ENCODE results near the gene PLP2. TPM values are rescaled to one million over a fixed set of nuclear protein-coding genes. Genes with fewer than 3 reads are reported as not detected.
"Not testable (repeated sequence)": the region's sequence is repeated elsewhere in the genome, so short reads cannot be mapped to it uniquely, and the experiment has no call there.

Gene PLP2
- total and polyA plus RNA-seq, 2 experiments from 2014 or later = 62.5 to 209 TPM

DNA sequence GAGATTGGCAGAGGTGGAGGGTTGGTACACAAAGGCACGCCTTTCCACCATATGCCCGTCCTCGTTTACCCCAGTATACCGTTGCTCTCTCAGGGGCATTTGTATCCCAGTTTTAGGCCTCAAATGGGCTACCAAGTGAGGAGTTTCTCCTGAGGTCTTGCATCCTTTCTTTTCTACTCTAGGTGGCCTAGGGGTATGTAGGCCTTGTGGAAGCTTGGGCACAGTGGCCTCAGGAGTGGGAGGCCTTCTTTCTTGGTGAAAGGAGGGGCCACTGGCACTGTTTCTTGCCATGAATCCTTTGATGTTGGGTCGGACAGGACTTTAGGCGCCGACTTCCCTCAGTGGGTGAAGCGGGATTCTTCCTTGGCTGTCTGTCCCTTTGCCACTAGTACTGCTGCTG lies 24.4 kb upstream of the PLP2 start:
- DNase-seq = no peak
- Histone ChIP-seq H3K4me2 (ENCODE audit: unreplicated experiment) (no peak overlapping the region), H2AFZ (no peak overlapping the region), H3F3A (ENCODE audit: insufficient read depth) (no peaks in the 10 kb centered on the region), H3K27me3 (replicated peaks; ENCODE audit: insufficient read depth) (no peaks in the 10 kb centered on the region), H3K9ac (no peak overlapping the region), H3K9me2 (ENCODE audit: insufficient read depth) (no peaks in the 10 kb centered on the region), H3K36me3 (ENCODE audit: low read depth) (no peaks in the 10 kb centered on the region), H3K9me3 (ENCODE audit: low read depth) (no peaks in the 10 kb centered on the region), H4K20me1 (ENCODE audit: insufficient read depth) (no peaks in the 10 kb centered on the region), H3K79me2 (ENCODE audit: insufficient read depth) (no peaks in the 10 kb centered on the region), H3K4me1 (ENCODE audit: insufficient read depth) (no peaks in the 10 kb centered on the region), H3K4me3 (no peak overlapping the region), H3K27ac (no peak overlapping the region)
- TF ChIP-seq EZH2 (IDR thresholded peaks at IDR 0.05; ENCODE audit: insufficient read depth, poor library complexity, severe bottlenecking) (no peak), EZH2phosphoT487 (IDR thresholded peaks at IDR 0.05; ENCODE audit: insufficient read depth, low read depth) (no peak)
- in situ Hi-C loops (cut with MboI) = no loop called here
- 80 to 85% methylated on average over 7 to 8 of the region's 8 CpGs for WGBS, 2 experiments (ENCODE audit: low coverage in 1 of 2, low lambda C conversion rate in 2 of 2, missing lambda C conversion rate in 2 of 2)

GRCh38 chrX:49147936-49148335 lies 23.8 kb upstream of the PLP2 start:
- no peaks in the 10 kb centered on the region for H3K9me3 ChIP-seq (ENCODE audit: low read depth)
- no peaks in the 10 kb centered on the region for H3K79me2 ChIP-seq (ENCODE audit: insufficient read depth)
- no peak overlapping the region for H3K9ac ChIP-seq
- no peaks in the 10 kb centered on the region for H3K36me3 ChIP-seq (ENCODE audit: low read depth)
- 87 to 93% methylated on average over 11 to 13 of the region's 13 CpGs for WGBS, 2 experiments (ENCODE audit: low coverage in 1 of 2, low lambda C conversion rate in 2 of 2, missing lambda C conversion rate in 2 of 2)
- TF ChIP-seq EZH2phosphoT487 (IDR thresholded peaks at IDR 0.05; ENCODE audit: insufficient read depth, low read depth) (no peak), EZH2 (IDR thresholded peaks at IDR 0.05; ENCODE audit: insufficient read depth, poor library complexity, severe bottlenecking) (no peak)
- H3K4me1 ChIP-seq (ENCODE audit: insufficient read depth) = no peaks in the 10 kb centered on the region
- H2AFZ ChIP-seq = no peak overlapping the region
- in situ Hi-C loops (cut with MboI) = no loop called here
- H3K4me2 ChIP-seq (ENCODE audit: unreplicated experiment) = no peak overlapping the region
- no peak overlapping the region for H3K27ac ChIP-seq
- no peaks in the 10 kb centered on the region for H3K9me2 ChIP-seq (ENCODE audit: insufficient read depth)
- H3F3A ChIP-seq (ENCODE audit: insufficient read depth) = no peaks in the 10 kb centered on the region
- no peaks in the 10 kb centered on the region for H3K27me3 ChIP-seq (replicated peaks; ENCODE audit: insufficient read depth)
- no peak overlapping the region for H3K4me3 ChIP-seq
- H4K20me1 ChIP-seq (ENCODE audit: insufficient read depth) = no peaks in the 10 kb centered on the region
- DNase-seq = no peak

GRCh38 chrX:49148390-49149100 lies 23.2 kb upstream of the PLP2 start:
- H2AFZ ChIP-seq; in situ Hi-C loops (cut with MboI): not testable (repeated sequence)

GRCh38 chrX:49149291-49149690 lies 22.4 kb upstream of the PLP2 start:
- in situ Hi-C loops (cut with MboI); H3K4me3 ChIP-seq; H3K4me2 ChIP-seq (ENCODE audit: unreplicated experiment); H3K9me3 ChIP-seq (ENCODE audit: low read depth); H2AFZ ChIP-seq; H3K36me3 ChIP-seq (ENCODE audit: low read depth); H4K20me1 ChIP-seq (ENCODE audit: insufficient read depth); DNase-seq; H3K79me2 ChIP-seq (ENCODE audit: insufficient read depth); H3F3A ChIP-seq (ENCODE audit: insufficient read depth); H3K27me3 ChIP-seq (replicated peaks; ENCODE audit: insufficient read depth); H3K4me1 ChIP-seq (ENCODE audit: insufficient read depth); H3K27ac ChIP-seq; H3K9me2 ChIP-seq (ENCODE audit: insufficient read depth); H3K9ac ChIP-seq: not testable (repeated sequence)
- WGBS, 2 experiments (ENCODE audit: low coverage in 1 of 2, low lambda C conversion rate in 2 of 2, missing lambda C conversion rate in 2 of 2) = 90 to 93% methylated on average over 8 to 14 of the region's 14 CpGs

More at GRCh38 chrX:49148390-49149100, 23.2 kb upstream of the PLP2 start:
- H3K4me3 ChIP-seq; H3K9me2 ChIP-seq (ENCODE audit: insufficient read depth); H3K27me3 ChIP-seq (replicated peaks; ENCODE audit: insufficient read depth); H3K36me3 ChIP-seq (ENCODE audit: low read depth); H4K20me1 ChIP-seq (ENCODE audit: insufficient read depth); H3K4me2 ChIP-seq (ENCODE audit: unreplicated experiment); H3K9me3 ChIP-seq (ENCODE audit: low read depth); H3K4me1 ChIP-seq (ENCODE audit: insufficient read depth); H3K79me2 ChIP-seq (ENCODE audit: insufficient read depth); DNase-seq; H3K9ac ChIP-seq; H3K27ac ChIP-seq; H3F3A ChIP-seq (ENCODE audit: insufficient read depth): not testable (repeated sequence)
- WGBS, 2 experiments (ENCODE audit: low coverage in 1 of 2, low lambda C conversion rate in 2 of 2, missing lambda C conversion rate in 2 of 2) = 85 to 93% methylated on average over 13 to 21 of the region's 21 CpGs

DNA sequence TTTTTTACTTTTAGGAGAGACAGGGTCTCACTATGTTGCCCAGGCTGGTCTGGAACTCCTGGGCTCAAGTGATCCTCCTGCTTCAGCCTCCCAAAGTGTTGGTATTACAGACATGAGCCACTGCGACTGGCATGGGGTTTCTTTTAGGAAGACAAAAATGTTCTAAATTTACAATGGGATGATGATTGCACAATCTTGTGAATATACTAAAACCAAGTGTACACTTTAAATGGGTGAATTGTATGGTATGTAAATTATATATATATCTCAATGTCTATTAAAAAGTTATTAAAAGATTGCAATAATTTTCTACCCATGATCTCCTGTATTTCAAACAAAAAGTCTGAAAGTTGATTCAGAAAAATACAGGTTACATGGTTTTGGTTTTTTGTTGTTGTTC lies 18.2 kb upstream of the PLP2 start:
- WGBS, 2 experiments (ENCODE audit: low coverage in 1 of 2, low lambda C conversion rate in 2 of 2, missing lambda C conversion rate in 2 of 2) = 93 to 95% methylated on average over 1 of the region's 1 CpG
- no peaks in the 10 kb centered on the region for H3K27me3 ChIP-seq (replicated peaks; ENCODE audit: insufficient read depth)
- no peak overlapping the region for H2AFZ ChIP-seq
- H3K79me2 ChIP-seq (ENCODE audit: insufficient read depth) = no peaks in the 10 kb centered on the region
- no peak overlapping the region for H3K27ac ChIP-seq
- H3F3A ChIP-seq (ENCODE audit: insufficient read depth) = no peaks in the 10 kb centered on the region
- H3K4me3 ChIP-seq = no peak overlapping the region
- no peak overlapping the region for H3K9ac ChIP-seq
- no peaks in the 10 kb centered on the region for H4K20me1 ChIP-seq (ENCODE audit: insufficient read depth)
- H3K4me1 ChIP-seq (ENCODE audit: insufficient read depth) = peaks cover 4% of the 10 kb centered on the region; the same call in 1 of the 2 replicates
- TF ChIP-seq EZH2 (IDR thresholded peaks at IDR 0.05; ENCODE audit: insufficient read depth, poor library complexity, severe bottlenecking) = no peak
- TF ChIP-seq EZH2phosphoT487 (IDR thresholded peaks at IDR 0.05; ENCODE audit: insufficient read depth, low read depth) = no peak
- no peaks in the 10 kb centered on the region for H3K9me2 ChIP-seq (ENCODE audit: insufficient read depth)
- H3K4me2 ChIP-seq (ENCODE audit: unreplicated experiment) = no peak overlapping the region
- H3K36me3 ChIP-seq (ENCODE audit: low read depth) = no peaks in the 10 kb centered on the region
- in situ Hi-C loops (cut with MboI) = no loop called here
- no peak for DNase-seq
- no peaks in the 10 kb centered on the region for H3K9me3 ChIP-seq (ENCODE audit: low read depth)

Data from GM23248 (cell line).